ENCODE data around the gene TIMM13.
"Not testable (repeated sequence)": the region's sequence is repeated elsewhere in the genome, so short reads cannot be mapped to it uniquely, and the experiment has no call there.

The TIMM13 gene

GRCh38 chr19:2415281-2415972 lies 12.0 kb downstream of the TIMM13 start:
- Histone ChIP-seq H3K9me3 (ENCODE audit: control insufficient read depth, insufficient read depth, low read length) (no peaks in the 10 kb centered on the region), H3K4me1 (ENCODE audit: control insufficient read depth, insufficient read depth, low read length) (no peaks in the 10 kb centered on the region), H3K27me3 (ENCODE audit: control insufficient read depth, insufficient read depth, low read length) (no peaks in the 10 kb centered on the region), H3K36me3 (ENCODE audit: control insufficient read depth, insufficient read depth, low read length) (peaks cover 2% of the 10 kb centered on the region), H3K9ac (ENCODE audit: low read depth, low read length) (no peak overlapping the region), H3K4me3 (ENCODE audit: low read depth, low read length) (no peak overlapping the region)

- no peak overlapping the region for H3K9ac ChIP-seq (ENCODE audit: low read depth, low read length)
- no peaks in the 10 kb centered on the region for H3K27me3 ChIP-seq (ENCODE audit: control insufficient read depth, insufficient read depth, low read length)
These were observed 13.8 kb downstream of the TIMM13 start for GRCh38 chr19:2413629-2414028.

GRCh38 chr19:2413159-2413558 lies 14.2 kb downstream of the TIMM13 start:
- Histone ChIP-seq H3K9ac (ENCODE audit: low read depth, low read length) (no peak overlapping the region), H3K36me3 (ENCODE audit: control insufficient read depth, insufficient read depth, low read length) (peaks cover 2% of the 10 kb centered on the region), H3K9me3 (ENCODE audit: control insufficient read depth, insufficient read depth, low read length) (no peaks in the 10 kb centered on the region), H3K27me3 (ENCODE audit: control insufficient read depth, insufficient read depth, low read length) (no peaks in the 10 kb centered on the region), H3K4me3 (ENCODE audit: low read depth, low read length) (no peak overlapping the region), H3K4me1 (ENCODE audit: control insufficient read depth, insufficient read depth, low read length) (no peaks in the 10 kb centered on the region)

More at GRCh38 chr19:2413629-2414028, 13.8 kb downstream of the TIMM13 start:
- Histone ChIP-seq H3K4me1 (ENCODE audit: control insufficient read depth, insufficient read depth, low read length) (no peaks in the 10 kb centered on the region), H3K4me3 (ENCODE audit: low read depth, low read length) (no peak overlapping the region), H3K36me3 (ENCODE audit: control insufficient read depth, insufficient read depth, low read length) (peaks cover 2% of the 10 kb centered on the region), H3K9me3 (ENCODE audit: control insufficient read depth, insufficient read depth, low read length) (no peaks in the 10 kb centered on the region)

- Histone ChIP-seq H3K4me1 (ENCODE audit: control insufficient read depth, insufficient read depth, low read length) (no peaks in the 10 kb centered on the region), H3K9me3 (ENCODE audit: control insufficient read depth, insufficient read depth, low read length) (no peaks in the 10 kb centered on the region), H3K27me3 (ENCODE audit: control insufficient read depth, insufficient read depth, low read length) (no peaks in the 10 kb centered on the region), H3K4me3 (ENCODE audit: low read depth, low read length) (no peak overlapping the region), H3K36me3 (ENCODE audit: control insufficient read depth, insufficient read depth, low read length) (peaks cover 2% of the 10 kb centered on the region), H3K9ac (ENCODE audit: low read depth, low read length) (no peak overlapping the region)
These were observed 14.9 kb downstream of the TIMM13 start for GRCh38 chr19:2412449-2412848.

- Histone ChIP-seq H3K36me3 (ENCODE audit: control insufficient read depth, insufficient read depth, low read length) (peaks cover 2% of the 10 kb centered on the region), H3K9me3 (ENCODE audit: control insufficient read depth, insufficient read depth, low read length) (no peaks in the 10 kb centered on the region), H3K4me3 (ENCODE audit: low read depth, low read length) (no peak overlapping the region), H3K9ac (ENCODE audit: low read depth, low read length) (no peak overlapping the region), H3K27me3 (ENCODE audit: control insufficient read depth, insufficient read depth, low read length) (no peaks in the 10 kb centered on the region), H3K4me1 (ENCODE audit: control insufficient read depth, insufficient read depth, low read length) (no peaks in the 10 kb centered on the region)
These were observed 15.7 kb downstream of the TIMM13 start for GRCh38 chr19:2411709-2412108.

GRCh38 chr19:2410023-2410422 lies 17.4 kb downstream of the TIMM13 start:
- no peaks in the 10 kb centered on the region for H3K27me3 ChIP-seq (ENCODE audit: control insufficient read depth, insufficient read depth, low read length)
- no peaks in the 10 kb centered on the region for H3K4me1 ChIP-seq (ENCODE audit: control insufficient read depth, insufficient read depth, low read length)
- no peak overlapping the region for H3K9ac ChIP-seq (ENCODE audit: low read depth, low read length)
- no peaks in the 10 kb centered on the region for H3K36me3 ChIP-seq (ENCODE audit: control insufficient read depth, insufficient read depth, low read length)
- H3K9me3 ChIP-seq (ENCODE audit: control insufficient read depth, insufficient read depth, low read length) = no peaks in the 10 kb centered on the region
- no peak overlapping the region for H3K4me3 ChIP-seq (ENCODE audit: low read depth, low read length)

GRCh38 chr19:2409352-2409912 lies 18.0 kb downstream of the TIMM13 start:
- no peaks in the 10 kb centered on the region for H3K27me3 ChIP-seq (ENCODE audit: control insufficient read depth, insufficient read depth, low read length)
- H3K9me3 ChIP-seq (ENCODE audit: control insufficient read depth, insufficient read depth, low read length) = no peaks in the 10 kb centered on the region
- no peak overlapping the region for H3K4me3 ChIP-seq (ENCODE audit: low read depth, low read length)
- H3K4me1 ChIP-seq (ENCODE audit: control insufficient read depth, insufficient read depth, low read length) = no peaks in the 10 kb centered on the region
- H3K9ac ChIP-seq (ENCODE audit: low read depth, low read length) = no peak overlapping the region
- no peaks in the 10 kb centered on the region for H3K36me3 ChIP-seq (ENCODE audit: control insufficient read depth, insufficient read depth, low read length)

GRCh38 chr19:2408247-2408646 lies 19.1 kb downstream of the TIMM13 start:
- no peak overlapping the region for H3K4me3 ChIP-seq (ENCODE audit: low read depth, low read length)
- no peaks in the 10 kb centered on the region for H3K36me3 ChIP-seq (ENCODE audit: control insufficient read depth, insufficient read depth, low read length)
- no peaks in the 10 kb centered on the region for H3K27me3 ChIP-seq (ENCODE audit: control insufficient read depth, insufficient read depth, low read length)
- no peaks in the 10 kb centered on the region for H3K9me3 ChIP-seq (ENCODE audit: control insufficient read depth, insufficient read depth, low read length)
- H3K4me1 ChIP-seq (ENCODE audit: control insufficient read depth, insufficient read depth, low read length) = no peaks in the 10 kb centered on the region
- H3K9ac ChIP-seq (ENCODE audit: low read depth, low read length) = no peak overlapping the region

- H3K36me3 ChIP-seq (ENCODE audit: control insufficient read depth, insufficient read depth, low read length) = peaks cover 2% of the 10 kb centered on the region
- H3K9me3 ChIP-seq (ENCODE audit: control insufficient read depth, insufficient read depth, low read length) = no peaks in the 10 kb centered on the region
- H3K4me3 ChIP-seq (ENCODE audit: low read depth, low read length) = no peak overlapping the region
- H3K4me1 ChIP-seq (ENCODE audit: control insufficient read depth, insufficient read depth, low read length) = no peaks in the 10 kb centered on the region
- H3K27me3 ChIP-seq (ENCODE audit: control insufficient read depth, insufficient read depth, low read length) = no peaks in the 10 kb centered on the region
- no peak overlapping the region for H3K9ac ChIP-seq (ENCODE audit: low read depth, low read length)
These were observed 27.8 kb downstream of the TIMM13 start for GRCh38 chr19:2399582-2399981.

GRCh38 chr19:2398735-2399305 lies 28.6 kb downstream of the TIMM13 start:
- Histone ChIP-seq H3K27me3 (ENCODE audit: control insufficient read depth, insufficient read depth, low read length) (no peaks in the 10 kb centered on the region), H3K4me3 (ENCODE audit: low read depth, low read length) (no peak overlapping the region), H3K4me1 (ENCODE audit: control insufficient read depth, insufficient read depth, low read length) (no peaks in the 10 kb centered on the region)

GRCh38 chr19:2397173-2397572 lies 30.2 kb downstream of the TIMM13 start:
- H3K27me3 ChIP-seq (ENCODE audit: control insufficient read depth, insufficient read depth, low read length); H3K9ac ChIP-seq (ENCODE audit: low read depth, low read length); H3K4me3 ChIP-seq (ENCODE audit: low read depth, low read length); H3K4me1 ChIP-seq (ENCODE audit: control insufficient read depth, insufficient read depth, low read length); H3K9me3 ChIP-seq (ENCODE audit: control insufficient read depth, insufficient read depth, low read length); H3K36me3 ChIP-seq (ENCODE audit: control insufficient read depth, insufficient read depth, low read length): not testable (repeated sequence)

More at GRCh38 chr19:2398735-2399305, 28.6 kb downstream of the TIMM13 start:
- H3K9me3 ChIP-seq (ENCODE audit: control insufficient read depth, insufficient read depth, low read length) = no peaks in the 10 kb centered on the region
- peaks cover 2% of the 10 kb centered on the region for H3K36me3 ChIP-seq (ENCODE audit: control insufficient read depth, insufficient read depth, low read length)
- H3K9ac ChIP-seq (ENCODE audit: low read depth, low read length) = no peak overlapping the region

GRCh38 chr19:2395293-2395829 lies 32.0 kb downstream of the TIMM13 start:
- not testable (repeated sequence) for H3K36me3 ChIP-seq (ENCODE audit: control insufficient read depth, insufficient read depth, low read length); H3K4me3 ChIP-seq (ENCODE audit: low read depth, low read length); H3K9me3 ChIP-seq (ENCODE audit: control insufficient read depth, insufficient read depth, low read length); H3K9ac ChIP-seq (ENCODE audit: low read depth, low read length); H3K27me3 ChIP-seq (ENCODE audit: control insufficient read depth, insufficient read depth, low read length); H3K4me1 ChIP-seq (ENCODE audit: control insufficient read depth, insufficient read depth, low read length)
